HepG2 (cell line): ENCODE results near the gene FUOM. TPM values are rescaled to one million over a fixed set of nuclear protein-coding genes. Genes with fewer than 3 reads are reported as not detected.

Source experiments
- BRCA1 ChIP-seq: sonication (generic); formaldehyde crosslinking; IDR thresholded peaks from 2 replicates; pipeline ENCODE4 v1.4.0; 2020; ENCODE audit warnings: missing genetic modification reagents
- FOXK2 ChIP-seq: fragments of 450-650 bp; IDR thresholded peaks from 2 replicates; pipeline ENCODE4 v1.6.1; 2016
- HDAC1 ChIP-seq: sonication (generic); formaldehyde crosslinking; IDR thresholded peaks from 2 replicates; pipeline ENCODE4 v1.5.1; 2020; ENCODE audit warnings: mild to moderate bottlenecking, missing genetic modification reagents
- JARID2 ChIP-seq: sonication (generic); formaldehyde crosslinking; IDR thresholded peaks from 2 replicates; pipeline ENCODE4 v1.8.1; 2023; ENCODE audit warnings: missing genetic modification reagents, inconsistent platforms; ENCODE audit not compliant: insufficient replicate concordance
- LRRFIP1 ChIP-seq: sonication (generic); formaldehyde crosslinking; conservative IDR thresholded peaks from 2 replicates; pipeline ENCODE4 v1.4.0; 2020; ENCODE audit warnings: missing genetic modification reagents
- MED1 ChIP-seq: sonication (generic); formaldehyde crosslinking; IDR thresholded peaks from 2 replicates; pipeline ENCODE4 v1.4.0; 2020; ENCODE audit warnings: missing genetic modification reagents
- RFX5 ChIP-seq: IDR thresholded peaks from 2 replicates; pipeline ENCODE4 v1.6.1; 2011; ENCODE audit warnings: low read depth, low read length, improper control_type of control experiment
- RFXANK ChIP-seq: IDR thresholded peaks from 2 replicates; pipeline ENCODE4 v1.6.1; 2016
- SSRP1 ChIP-seq: IDR thresholded peaks from 2 replicates; pipeline ENCODE4 v1.6.1; 2016; ENCODE audit warnings: control low read depth
- ZFX ChIP-seq: sonication (generic); formaldehyde crosslinking; IDR thresholded peaks from 2 replicates; pipeline ENCODE4 v1.4.0; 2020; ENCODE audit warnings: mild to moderate bottlenecking, low read depth, missing genetic modification reagents, moderate library complexity
- ZNF34 ChIP-seq: sonication (generic); formaldehyde crosslinking; IDR thresholded peaks from 2 replicates; pipeline ENCODE4 v1.4.0; 2020; ENCODE audit warnings: mild to moderate bottlenecking, missing genetic modification reagents, borderline replicate concordance
- polyA plus RNA-seq, 8 experiments: library from polyadenylated mRNA; depleted of rRNA in 3 of 8; stranded (reverse) in 7 of 8; unstranded in 1 of 8; fragments of >200 nt; fragmentation: Illumina TruSeq in 4 of 8; extraction: Trizol in 4 of 8; gene quantifications; 2 replicates each; pipeline versions ENCODE4 v1.2.1 to v1.2.3, GENCODE V29; 2011 to 2016; ENCODE audit warnings: low read depth in 4 of 8, missing spikeins in 1 of 8, mixed read lengths in 1 of 8; ENCODE audit not compliant: insufficient read depth in 1 of 8
- total RNA-seq, 5 experiments: library from RNA; depleted of rRNA; stranded (reverse); fragments of >200 nt; fragmentation: Illumina TruSeq; extraction: Trizol; gene quantifications; 2 replicates each; pipeline ENCODE4 v1.2.3, GENCODE V29; 2016; ENCODE audit warnings: low read depth in 1 of 5
- TF ChIP-seq, protein P1 (sequence below): sonication (generic); formaldehyde crosslinking; IDR thresholded peaks from 2 replicates; pipeline ENCODE4 v1.5.1; 2020; ENCODE audit warnings: mild to moderate bottlenecking, missing genetic modification reagents, moderate library complexity
- TF ChIP-seq, protein P2 (sequence below): sonication (generic); formaldehyde crosslinking; IDR thresholded peaks from 2 replicates; pipeline ENCODE4 v1.5.1; 2020; ENCODE audit warnings: missing genetic modification reagents, mild to moderate bottlenecking, borderline replicate concordance
- TF ChIP-seq, protein P3 (sequence below): sonication (generic); formaldehyde crosslinking; IDR thresholded peaks from 2 replicates; pipeline ENCODE4 v1.4.0; 2020; ENCODE audit warnings: low read depth, mild to moderate bottlenecking, missing genetic modification reagents
- TF ChIP-seq, protein P4 (sequence below), 2 experiments: sonication (generic) in 1 of 2; formaldehyde crosslinking in 1 of 2; IDR thresholded peaks; 2 replicates each; pipeline versions ENCODE4 v1.5.1 to v1.6.1; 2011 to 2020; ENCODE audit warnings: borderline replicate concordance in 1 of 2, low read depth in 1 of 2, low read length in 1 of 2, mild to moderate bottlenecking in 1 of 2, missing genetic modification reagents in 1 of 2, moderate library complexity in 1 of 2
- TF ChIP-seq, protein P5 (sequence below): sonication (generic); formaldehyde crosslinking; IDR thresholded peaks from 2 replicates; pipeline ENCODE4 v1.4.0; 2020; ENCODE audit warnings: mild to moderate bottlenecking, missing genetic modification reagents

FUOM gene
- total and polyA plus RNA-seq, 2 of the 13 experiments (the other 11 are each of a cell fraction or from before 2014, with no cell fraction given), result 27.5 to 60.4 TPM

- TF ChIP-seq MED1 (CRISPR knock-in tag) (no peak), RFX5 (no peak), SSRP1 (CRISPR knock-in tag) (0 out of 2 replicates have a peak, but pooled peaks have one; percentile 10), BRCA1 (no peak), JARID2 (CRISPR knock-in tag) (no peak), LRRFIP1 (CRISPR knock-in tag) (no peak), RFXANK (CRISPR knock-in tag) (no peak), ZFX (CRISPR knock-in tag) (peak; percentile 6; the same call in 1 of the 2 replicates), ZNF34 (CRISPR knock-in tag) (no peak), HDAC1 (CRISPR knock-in tag) (no peak), FOXK2 (no peak)
- TF ChIP-seq, protein P1, sequence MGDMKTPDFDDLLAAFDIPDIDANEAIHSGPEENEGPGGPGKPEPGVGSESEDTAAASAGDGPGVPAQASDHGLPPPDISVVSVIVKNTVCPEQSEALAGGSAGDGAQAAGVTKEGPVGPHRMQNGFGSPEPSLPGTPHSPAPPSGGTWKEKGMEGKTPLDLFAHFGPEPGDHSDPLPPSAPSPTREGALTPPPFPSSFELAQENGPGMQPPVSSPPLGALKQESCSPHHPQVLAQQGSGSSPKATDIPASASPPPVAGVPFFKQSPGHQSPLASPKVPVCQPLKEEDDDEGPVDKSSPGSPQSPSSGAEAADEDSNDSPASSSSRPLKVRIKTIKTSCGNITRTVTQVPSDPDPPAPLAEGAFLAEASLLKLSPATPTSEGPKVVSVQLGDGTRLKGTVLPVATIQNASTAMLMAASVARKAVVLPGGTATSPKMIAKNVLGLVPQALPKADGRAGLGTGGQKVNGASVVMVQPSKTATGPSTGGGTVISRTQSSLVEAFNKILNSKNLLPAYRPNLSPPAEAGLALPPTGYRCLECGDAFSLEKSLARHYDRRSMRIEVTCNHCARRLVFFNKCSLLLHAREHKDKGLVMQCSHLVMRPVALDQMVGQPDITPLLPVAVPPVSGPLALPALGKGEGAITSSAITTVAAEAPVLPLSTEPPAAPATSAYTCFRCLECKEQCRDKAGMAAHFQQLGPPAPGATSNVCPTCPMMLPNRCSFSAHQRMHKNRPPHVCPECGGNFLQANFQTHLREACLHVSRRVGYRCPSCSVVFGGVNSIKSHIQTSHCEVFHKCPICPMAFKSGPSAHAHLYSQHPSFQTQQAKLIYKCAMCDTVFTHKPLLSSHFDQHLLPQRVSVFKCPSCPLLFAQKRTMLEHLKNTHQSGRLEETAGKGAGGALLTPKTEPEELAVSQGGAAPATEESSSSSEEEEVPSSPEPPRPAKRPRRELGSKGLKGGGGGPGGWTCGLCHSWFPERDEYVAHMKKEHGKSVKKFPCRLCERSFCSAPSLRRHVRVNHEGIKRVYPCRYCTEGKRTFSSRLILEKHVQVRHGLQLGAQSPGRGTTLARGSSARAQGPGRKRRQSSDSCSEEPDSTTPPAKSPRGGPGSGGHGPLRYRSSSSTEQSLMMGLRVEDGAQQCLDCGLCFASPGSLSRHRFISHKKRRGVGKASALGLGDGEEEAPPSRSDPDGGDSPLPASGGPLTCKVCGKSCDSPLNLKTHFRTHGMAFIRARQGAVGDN (CRISPR knock-in tag), result 0 out of 2 replicates have a peak, but pooled peaks have one; percentile 7
- TF ChIP-seq, protein P2, sequence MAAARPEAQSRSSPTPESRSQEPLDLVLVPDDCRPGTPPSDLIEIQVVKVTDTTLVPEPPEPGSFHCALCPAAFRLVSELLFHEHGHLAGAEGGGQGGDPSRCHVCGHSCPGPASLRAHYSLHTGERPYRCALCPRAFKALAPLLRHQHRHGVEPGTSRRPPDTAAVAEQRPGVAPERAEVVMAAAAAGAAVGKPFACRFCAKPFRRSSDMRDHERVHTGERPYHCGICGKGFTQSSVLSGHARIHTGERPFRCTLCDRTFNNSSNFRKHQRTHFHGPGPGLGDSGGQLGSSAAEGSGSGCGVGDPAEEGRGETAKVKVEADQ (CRISPR knock-in tag), result 0 out of 2 replicates have a peak, but pooled peaks have one; percentile 27
- TF ChIP-seq, protein P3, sequence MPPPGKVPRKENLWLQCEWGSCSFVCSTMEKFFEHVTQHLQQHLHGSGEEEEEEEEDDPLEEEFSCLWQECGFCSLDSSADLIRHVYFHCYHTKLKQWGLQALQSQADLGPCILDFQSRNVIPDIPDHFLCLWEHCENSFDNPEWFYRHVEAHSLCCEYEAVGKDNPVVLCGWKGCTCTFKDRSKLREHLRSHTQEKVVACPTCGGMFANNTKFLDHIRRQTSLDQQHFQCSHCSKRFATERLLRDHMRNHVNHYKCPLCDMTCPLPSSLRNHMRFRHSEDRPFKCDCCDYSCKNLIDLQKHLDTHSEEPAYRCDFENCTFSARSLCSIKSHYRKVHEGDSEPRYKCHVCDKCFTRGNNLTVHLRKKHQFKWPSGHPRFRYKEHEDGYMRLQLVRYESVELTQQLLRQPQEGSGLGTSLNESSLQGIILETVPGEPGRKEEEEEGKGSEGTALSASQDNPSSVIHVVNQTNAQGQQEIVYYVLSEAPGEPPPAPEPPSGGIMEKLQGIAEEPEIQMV (CRISPR knock-in tag), result no peak
- TF ChIP-seq, protein P4, sequence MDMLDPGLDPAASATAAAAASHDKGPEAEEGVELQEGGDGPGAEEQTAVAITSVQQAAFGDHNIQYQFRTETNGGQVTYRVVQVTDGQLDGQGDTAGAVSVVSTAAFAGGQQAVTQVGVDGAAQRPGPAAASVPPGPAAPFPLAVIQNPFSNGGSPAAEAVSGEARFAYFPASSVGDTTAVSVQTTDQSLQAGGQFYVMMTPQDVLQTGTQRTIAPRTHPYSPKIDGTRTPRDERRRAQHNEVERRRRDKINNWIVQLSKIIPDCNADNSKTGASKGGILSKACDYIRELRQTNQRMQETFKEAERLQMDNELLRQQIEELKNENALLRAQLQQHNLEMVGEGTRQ (IDR thresholded peaks at IDR 0.05; ENCODE audit: low read depth, low read length), result peak; percentile 16; the same call in 1 of the 2 replicates
- TF ChIP-seq, protein P4 (CRISPR knock-in tag; IDR thresholded peaks at IDR 0.05; ENCODE audit: borderline replicate concordance), result no peak
- TF ChIP-seq, protein P5, sequence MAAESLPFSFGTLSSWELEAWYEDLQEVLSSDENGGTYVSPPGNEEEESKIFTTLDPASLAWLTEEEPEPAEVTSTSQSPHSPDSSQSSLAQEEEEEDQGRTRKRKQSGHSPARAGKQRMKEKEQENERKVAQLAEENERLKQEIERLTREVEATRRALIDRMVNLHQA (CRISPR knock-in tag), result no peak
These were observed 7.4 kb downstream of the FUOM start (continued) for GRCh38 chr10:133350283-133350949.
